K562 (cell line): ENCODE measurements around the gene NR2E1. TPM values are rescaled to one million over a fixed set of nuclear protein-coding genes. Genes with fewer than 3 reads are reported as not detected.

ENCODE experiments used
- ATAC-seq: fragments of 200-7000 bp; cut with Tn5 transposase; 3 replicates; pipeline ENCODE4 v1.9.1; 2020; ENCODE audit warnings: moderate library complexity
- BruUV-seq: library from RNA; stranded (reverse); fragments of 400-500 nt; replicated peaks from 2 replicates; lab custom pipeline; 2021; lab: Mats Ljungman, UMichigan
- CTCF ChIA-PET: fragments of 300-600 bp; formaldehyde crosslinking; extraction: SDS; loops from one replicate; lab custom pipeline; 2021; ENCODE audit warnings: low intra/inter-chr PET ratio; lab: Yijun Ruan, JAX
- POLR2A ChIA-PET: fragments of 300-600, 350-650 bp; sonication (Branson Sonifier 250); formaldehyde crosslinking; extraction: SDS; loops from one replicate; lab custom pipeline; 2021; ENCODE audit warnings: antibody characterized with exemption, inconsistent platforms; lab: Yijun Ruan, JAX
- DNase-seq, 4 experiments: peaks; one replicate each; pipeline versions ENCODE4 v3.0.0 to v3.0.0-alpha.2; 2011 to 2018; ENCODE audit warnings: low spot score in 3 of 4, mixed read lengths in 3 of 4; ENCODE audit errors: extremely low read depth in 1 of 4
- FAIRE-seq: peaks from 2 replicates; lab custom pipeline; 2011; peaks lifted over from hg19 to GRCh38; lab: Jason Lieb, UNC
- H2AFZ ChIP-seq: 2 replicates; pipeline ENCODE4 v1.6.0; 2011; ENCODE audit warnings: low read depth, low read length, control low read depth, inconsistent platforms
- H3K27ac ChIP-seq: fragments of 200-600 bp; 3 replicates; pipeline ENCODE4 v1.8.0; 2011; ENCODE audit warnings: low read depth, mild to moderate bottlenecking, control low read depth, inconsistent platforms, low read length, moderate library complexity, mixed read lengths; ENCODE audit errors: extremely low read depth
- H3K27me3 ChIP-seq, 2 experiments: fragments of 300-600 bp in 1 of 2; 2 replicates in 1 of 2; 3 replicates in 1 of 2; pipeline versions ENCODE4 v1.6.0 to v1.8.0; 2011; ENCODE audit warnings: inconsistent platforms in 2 of 2, low read length in 2 of 2, mild to moderate bottlenecking in 1 of 2, mixed read lengths in 1 of 2, moderate library complexity in 1 of 2; ENCODE audit not compliant: control insufficient read depth in 2 of 2, insufficient read depth in 2 of 2
- H3K36me3 ChIP-seq: fragments of 300-600 bp; 3 replicates; pipeline ENCODE4 v1.8.0; 2011; ENCODE audit warnings: mild to moderate bottlenecking, low read length, inconsistent platforms; ENCODE audit not compliant: control insufficient read depth, insufficient read depth
- H3K4me1 ChIP-seq, 2 experiments: fragments of 200-600 bp in 1 of 2; replicated peaks in 1 of 2; 2 replicates in 1 of 2; 3 replicates in 1 of 2; pipeline versions ENCODE4 v1.5.1 to v1.8.0; 2011; ENCODE audit warnings: inconsistent platforms in 2 of 2, low read length in 2 of 2, mild to moderate bottlenecking in 1 of 2, mixed read lengths in 1 of 2, moderate library complexity in 1 of 2; ENCODE audit not compliant: control insufficient read depth in 2 of 2, insufficient read depth in 2 of 2
- H3K4me2 ChIP-seq: 2 replicates; pipeline ENCODE4 v1.6.1; 2011; ENCODE audit warnings: low read length, control low read depth, inconsistent platforms, mixed read lengths; ENCODE audit not compliant: insufficient read depth
- H3K4me3 ChIP-seq: fragments of 200-600 bp; sonication (generic), shearing (Covaris generic); 2 replicates; pipeline ENCODE4 v1.5.1; 2016; ENCODE audit warnings: control low read depth, inconsistent platforms
- H3K79me2 ChIP-seq: fragments of 200-600 bp; 3 replicates; pipeline ENCODE4 v1.8.0; 2011; ENCODE audit warnings: low read length, inconsistent platforms; ENCODE audit not compliant: control insufficient read depth, insufficient read depth
- H3K9ac ChIP-seq, 2 experiments: 2 replicates each; pipeline versions ENCODE4 v1.6.0 to v1.6.1; 2011; ENCODE audit warnings: low read depth in 2 of 2, low read length in 2 of 2, control low read depth in 1 of 2, inconsistent platforms in 1 of 2, mild to moderate bottlenecking in 1 of 2, mixed read lengths in 1 of 2; ENCODE audit not compliant: insufficient read depth in 1 of 2
- H3K9me1 ChIP-seq: one replicate; pipeline ENCODE4 v1.6.0; 2011; ENCODE audit warnings: inconsistent platforms, mild to moderate bottlenecking, low read length, moderate library complexity; ENCODE audit not compliant: control insufficient read depth, insufficient read depth
- H3K9me3 ChIP-seq: replicated peaks from 2 replicates; pipeline ENCODE4 v1.5.1; 2011; ENCODE audit warnings: low read depth, low read length, inconsistent platforms; ENCODE audit not compliant: control insufficient read depth, insufficient read depth
- H4K20me1 ChIP-seq: replicated peaks from 2 replicates; pipeline ENCODE4 v1.6.1; 2011; ENCODE audit warnings: low read length, inconsistent platforms, mixed read lengths; ENCODE audit not compliant: control insufficient read depth, insufficient read depth
- CHCHD3 ChIP-seq: fragments of 250-450 bp; sonication (Bioruptor Pico); IDR thresholded peaks from 2 replicates; pipeline ENCODE4 v2.1.2; 2022; ENCODE audit warnings: mild to moderate bottlenecking
- CREM ChIP-seq: IDR thresholded peaks from 2 replicates; pipeline ENCODE4 v1.6.1; 2014; ENCODE audit warnings: antibody characterized with exemption, low read depth
- MEIS2 ChIP-seq: fragments of 450-650 bp; IDR thresholded peaks from 2 replicates; pipeline ENCODE4 v1.6.1; 2014; ENCODE audit warnings: mild to moderate bottlenecking; ENCODE audit not compliant: partially characterized antibody
- NFATC3 ChIP-seq: fragments of 450-650 bp; IDR thresholded peaks from 2 replicates; pipeline ENCODE4 v1.6.1; 2017; ENCODE audit warnings: mild to moderate bottlenecking
- NR2C1 ChIP-seq, 2 experiments: fragments of 450-650 bp; IDR thresholded peaks; 2 replicates each; pipeline ENCODE4 v1.6.1; 2017; ENCODE audit warnings: mild to moderate bottlenecking in 2 of 2, antibody characterized with exemption in 1 of 2, inconsistent platforms in 1 of 2, missing compliant biosample characterization in 1 of 2, missing genetic modification characterization in 1 of 2
- PKNOX1 ChIP-seq: fragments of 450-650 bp; IDR thresholded peaks from 2 replicates; pipeline ENCODE4 v1.6.1; 2016
- POLR2G ChIP-seq: fragments of 200-400 bp; formaldehyde crosslinking; IDR thresholded peaks from 2 replicates; pipeline ENCODE4 v1.6.1; 2017; ENCODE audit warnings: low read depth, mild to moderate bottlenecking, antibody characterized with exemption, low read length, moderate library complexity
- RBM34 ChIP-seq: fragments of 200-400 bp; formaldehyde crosslinking; IDR thresholded peaks from 2 replicates; pipeline ENCODE4 v1.6.1; 2018; ENCODE audit warnings: low read length, borderline replicate concordance; ENCODE audit not compliant: insufficient read depth
- SETDB1 ChIP-seq: IDR thresholded peaks from one replicate; pipeline ENCODE4 v1.6.1; 2012; ENCODE audit warnings: low read length, control low read depth, inconsistent platforms
- SOX6 ChIP-seq: fragments of 450-650 bp; IDR thresholded peaks from 2 replicates; pipeline ENCODE4 v1.6.1; 2014; ENCODE audit warnings: mild to moderate bottlenecking
- ZNF740 ChIP-seq, 3 experiments: fragments of 200-800 bp in 1 of 3; sonication (Bioruptor generic) in 1 of 3; sonication (generic) in 1 of 3; formaldehyde crosslinking in 1 of 3; IDR thresholded peaks; 2 replicates each; pipeline versions ENCODE4 v1.6.1 to v1.8.0; 2016 to 2022; ENCODE audit warnings: mild to moderate bottlenecking in 2 of 3, missing compliant biosample characterization in 2 of 3, missing genetic modification characterization in 2 of 3, missing genetic modification reagents in 1 of 3
- WGBS: fragments of 100-300 bp; shearing (Covaris generic); methylation state at CpG from one replicate; pipeline ENCODE4 v1.1.6; 2016; ENCODE audit warnings: low coverage, mixed read lengths; ENCODE audit not compliant: insufficient coverage; ENCODE audit errors: missing lambda C conversion rate; 5-methylcytosine and 5-hydroxymethylcytosine counted together
- in situ Hi-C: fragments of 300-500 bp; cut with MboI; formaldehyde crosslinking; loops from 4 replicates; pipeline ENCODE4 v1.15.0; 2018; ENCODE audit warnings: inconsistent platforms, mixed read lengths
- intact Hi-C: fragments of 100-400 bp; cut with micrococcal nuclease; formaldehyde crosslinking; loops from 2 replicates; pipeline ENCODE4 v1.14.2; 2022
- polyA plus RNA-seq, 8 experiments: library from polyadenylated mRNA; depleted of rRNA in 4 of 8; stranded (reverse) in 5 of 8; unstranded in 3 of 8; fragments of >200 nt; fragmentation: Nextera tagmentation in 2 of 8; fragmentation: Illumina TruSeq in 1 of 8; extraction: Ambion mirVana in 2 of 8; extraction: Trizol in 1 of 8; gene quantifications; 2 replicates each; pipeline versions ENCODE4 v1.2.1 to v1.2.3, GENCODE V29; 2011 to 2014; ENCODE audit warnings: inconsistent platforms in 1 of 8, missing spikeins in 1 of 8
- total RNA-seq, 7 experiments: library from RNA; depleted of rRNA in 6 of 7; stranded (reverse); fragments of >200 nt in 6 of 7; fragmentation: Illumina TruSeq in 2 of 7; extraction: Trizol in 2 of 7; gene quantifications; 2 replicates each; pipeline versions ENCODE4 v1.2.1 to v1.2.3, GENCODE V29; 2011 to 2021; ENCODE audit warnings: low replicate concordance in 1 of 7
- TF ChIP-seq, protein P1 (sequence below): sonication (generic); formaldehyde crosslinking; IDR thresholded peaks from 2 replicates; pipeline ENCODE4 v1.8.0; 2022; ENCODE audit warnings: missing genetic modification reagents, mild to moderate bottlenecking, borderline replicate concordance

NR2E1 gene
- total and polyA plus RNA-seq, 9 of the 15 experiments (the other 6 are each of a cell fraction or from before 2014, with no cell fraction given): not detected

DNA sequence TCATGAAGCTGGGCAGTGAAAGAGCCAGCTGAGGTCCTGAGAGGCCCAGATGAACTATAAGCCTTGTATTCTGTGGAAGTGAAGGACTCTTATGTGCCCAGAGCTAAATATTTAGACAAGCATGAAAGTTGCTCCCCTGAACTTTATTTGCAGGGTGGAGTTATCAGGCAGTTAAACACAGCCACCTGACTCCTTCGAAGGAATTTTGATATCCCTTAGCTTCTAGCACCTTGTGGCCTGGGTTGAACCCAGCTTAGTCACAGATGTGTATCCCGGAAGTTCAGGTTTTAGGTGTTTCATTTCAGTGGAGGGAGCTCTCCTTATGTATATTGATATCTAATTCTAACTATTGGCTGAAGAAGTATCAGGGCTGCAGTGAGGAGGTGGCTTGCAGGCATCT lies 20.4 kb downstream of the NR2E1 start:
- ATAC-seq: no peak
- TF ChIP-seq CHCHD3 (CRISPR knock-in tag): no peak
- TF ChIP-seq ZNF740 (CRISPR knock-in tag; IDR thresholded peaks at IDR 0.05): no peak
- no peak for TF ChIP-seq ZNF740 (tag; IDR thresholded peaks at IDR 0.05)
- no peak for TF ChIP-seq SETDB1
- TF ChIP-seq MEIS2: no peak
- no peak overlapping the region for H3K9ac ChIP-seq
- H3K79me2 ChIP-seq: no peaks in the 10 kb centered on the region
- ChIA-PET CTCF (no interaction called here), POLR2A (interaction anchor here (0.7 kb wide), 1 partner anchor 11 kb away, joined by 3 read pairs; no protein-coding TSS in a partner anchor)
- intact Hi-C loops (no loop called here), in situ Hi-C loops (no loop called here)
- no peak for FAIRE-seq
- DNase-seq: no peak
- H3K4me3 ChIP-seq: no peak overlapping the region
- no TSS peak for BruUV-seq
- peaks cover 23 to 37% of the 10 kb centered on the region in 2 experiments for H3K27me3 ChIP-seq
- no peaks in the 10 kb centered on the region for H4K20me1 ChIP-seq
- no peak overlapping the region for H2AFZ ChIP-seq
- H3K9me1 ChIP-seq: no peaks in the 10 kb centered on the region
- no peak overlapping the region for H3K4me2 ChIP-seq
- H3K9me3 ChIP-seq: no peaks in the 10 kb centered on the region
- H3K27ac ChIP-seq: no peak overlapping the region
- no peaks in the 10 kb centered on the region for H3K4me1 ChIP-seq
- 0% methylated on average over 2 of the region's 2 CpGs for WGBS
- H3K36me3 ChIP-seq: no peaks in the 10 kb centered on the region

DNA sequence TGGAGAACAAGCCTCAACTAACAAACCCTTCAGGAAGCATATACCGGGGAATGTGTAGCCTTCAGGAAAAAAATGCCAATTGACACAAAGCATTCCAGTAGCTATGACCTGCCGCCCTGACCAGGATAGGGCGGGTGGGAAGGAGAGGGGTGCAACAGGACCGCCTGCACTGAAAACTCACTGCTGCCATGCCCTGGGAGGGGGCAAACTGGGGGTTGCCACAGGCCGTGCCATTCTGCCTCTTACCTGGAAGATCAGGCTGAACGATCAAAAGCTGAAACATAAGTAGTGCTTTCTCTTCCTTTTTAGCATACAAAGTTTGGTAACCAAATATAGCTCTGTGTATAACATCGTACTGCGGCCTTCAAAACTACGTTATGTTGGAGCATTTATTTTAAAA lies 21.7 kb downstream of the NR2E1 start:
- ATAC-seq (no peak), DNase-seq (no peak), FAIRE-seq (no peak)
- WGBS: 11% methylated on average over 9 of the region's 9 CpGs
- Histone ChIP-seq H3K9ac (no peak overlapping the region), H2AFZ (no peak overlapping the region), H3K4me3 (no peak overlapping the region), H3K27ac (no peak overlapping the region), H3K36me3 (no peaks in the 10 kb centered on the region), H3K9me1 (no peaks in the 10 kb centered on the region), H4K20me1 (no peaks in the 10 kb centered on the region), H3K27me3 (peaks cover 25 to 31% of the 10 kb centered on the region in 2 experiments), H3K4me2 (no peak overlapping the region), H3K4me1 (no peaks in the 10 kb centered on the region), H3K79me2 (no peaks in the 10 kb centered on the region), H3K9me3 (no peaks in the 10 kb centered on the region)
- POLR2A ChIA-PET: interaction anchor here (0.7 to 1.8 kb wide), 2 partner anchors 10 to 11 kb away, joined by 4 to 6 read pairs; no protein-coding TSS in a partner anchor
- in situ Hi-C loops (no loop called here), intact Hi-C loops (no loop called here)
- BruUV-seq: no TSS peak
- CTCF ChIA-PET: no interaction called here
- TF ChIP-seq CREM: no peak
- no peak for TF ChIP-seq POLR2G
- no peak for TF ChIP-seq MEIS2
- TF ChIP-seq RBM34: no peak
- TF ChIP-seq PKNOX1: no peak
- TF ChIP-seq SOX6: no peak
- TF ChIP-seq NFATC3: no peak
- TF ChIP-seq, protein P1, sequence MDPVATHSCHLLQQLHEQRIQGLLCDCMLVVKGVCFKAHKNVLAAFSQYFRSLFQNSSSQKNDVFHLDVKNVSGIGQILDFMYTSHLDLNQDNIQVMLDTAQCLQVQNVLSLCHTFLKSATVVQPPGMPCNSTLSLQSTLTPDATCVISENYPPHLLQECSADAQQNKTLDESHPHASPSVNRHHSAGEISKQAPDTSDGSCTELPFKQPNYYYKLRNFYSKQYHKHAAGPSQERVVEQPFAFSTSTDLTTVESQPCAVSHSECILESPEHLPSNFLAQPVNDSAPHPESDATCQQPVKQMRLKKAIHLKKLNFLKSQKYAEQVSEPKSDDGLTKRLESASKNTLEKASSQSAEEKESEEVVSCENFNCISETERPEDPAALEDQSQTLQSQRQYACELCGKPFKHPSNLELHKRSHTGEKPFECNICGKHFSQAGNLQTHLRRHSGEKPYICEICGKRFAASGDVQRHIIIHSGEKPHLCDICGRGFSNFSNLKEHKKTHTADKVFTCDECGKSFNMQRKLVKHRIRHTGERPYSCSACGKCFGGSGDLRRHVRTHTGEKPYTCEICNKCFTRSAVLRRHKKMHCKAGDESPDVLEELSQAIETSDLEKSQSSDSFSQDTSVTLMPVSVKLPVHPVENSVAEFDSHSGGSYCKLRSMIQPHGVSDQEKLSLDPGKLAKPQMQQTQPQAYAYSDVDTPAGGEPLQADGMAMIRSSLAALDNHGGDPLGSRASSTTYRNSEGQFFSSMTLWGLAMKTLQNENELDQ (CRISPR knock-in tag): no peak
- TF ChIP-seq NR2C1 (IDR thresholded peaks at IDR 0.05): no peak
- TF ChIP-seq NR2C1 (tag; IDR thresholded peaks at IDR 0.05): no peak
